Neural cell (in vitro differentiated cells): Measurements from ENCODE around the gene SAMD3. TPM values are rescaled to one million over a fixed set of nuclear protein-coding genes. Genes with fewer than 3 reads are reported as not detected.
"Not testable (repeated sequence)": the region's sequence is repeated elsewhere in the genome, so short reads cannot be mapped to it uniquely, and the experiment has no call there.

Experiments
- H2AFZ ChIP-seq: fragments of 200-600, 300-800 bp; sonication (generic), shearing (Covaris generic); 2 replicates; pipeline ENCODE4 v1.6.0; 2014; ENCODE audit warnings: low read depth, mild to moderate bottlenecking, antibody characterized with exemption, low read length, moderate library complexity
- H3F3A ChIP-seq: fragments of 200-600 bp; shearing (Covaris generic); 2 replicates; pipeline ENCODE4 v1.6.1; 2016; ENCODE audit warnings: mild to moderate bottlenecking, moderate library complexity, mixed read lengths, antibody characterized with exemption, low read length; ENCODE audit not compliant: insufficient read depth, poor library complexity, severe bottlenecking
- H3K27ac ChIP-seq: fragments of 200-600, 300-800 bp; sonication (generic), shearing (Covaris generic); 2 replicates; pipeline ENCODE4 v1.5.1; 2014; ENCODE audit warnings: mild to moderate bottlenecking, low read length, moderate library complexity
- H3K27me3 ChIP-seq: fragments of 300-800, 200-600 bp; sonication (generic), shearing (Covaris generic); 2 replicates; pipeline ENCODE4 v1.6.0; 2014; ENCODE audit warnings: mild to moderate bottlenecking, low read depth, low read length, moderate library complexity; ENCODE audit not compliant: insufficient read depth
- H3K36me3 ChIP-seq: fragments of 300-800, 200-600 bp; sonication (generic), shearing (Covaris generic); 2 replicates; pipeline ENCODE4 v1.5.1; 2014; ENCODE audit warnings: mild to moderate bottlenecking, antibody characterized with exemption, low read length, moderate library complexity; ENCODE audit not compliant: insufficient read depth
- H3K4me2 ChIP-seq: fragments of 300-800, 200-600 bp; sonication (generic), shearing (Covaris generic); 2 replicates; pipeline ENCODE4 v1.6.0; 2014; ENCODE audit warnings: mild to moderate bottlenecking, low read length
- H3K4me3 ChIP-seq: fragments of 300-800, 200-600 bp; sonication (generic), shearing (Covaris generic); 2 replicates; pipeline ENCODE4 v1.5.1; 2014; ENCODE audit warnings: mild to moderate bottlenecking, low read length, moderate library complexity
- H3K79me2 ChIP-seq: fragments of 200-600 bp; shearing (Covaris generic); replicated peaks from 2 replicates; pipeline ENCODE4 v1.6.0; 2014; ENCODE audit warnings: mild to moderate bottlenecking, low read length, moderate library complexity; ENCODE audit not compliant: insufficient read depth
- H3K9ac ChIP-seq: fragments of 300-800, 200-600 bp; sonication (generic), shearing (Covaris generic); 2 replicates; pipeline ENCODE4 v1.6.1; 2016; ENCODE audit warnings: mild to moderate bottlenecking, low read length, mixed read lengths
- H3K9me2 ChIP-seq: fragments of 200-600 bp; shearing (Covaris generic); 2 replicates; pipeline ENCODE4 v1.6.1; 2016; ENCODE audit warnings: mild to moderate bottlenecking, low read length, mixed read lengths; ENCODE audit not compliant: insufficient read depth
- H3K9me3 ChIP-seq: fragments of 200-600, 300-800 bp; sonication (generic), shearing (Covaris generic); 2 replicates; pipeline ENCODE4 v1.6.1; 2016; ENCODE audit warnings: mild to moderate bottlenecking, mixed run types, low read length, moderate library complexity, mixed read lengths
- H4K20me1 ChIP-seq: fragments of 200-600 bp; shearing (Covaris generic); 2 replicates; pipeline ENCODE4 v1.6.1; 2016; ENCODE audit warnings: mild to moderate bottlenecking, mixed run types; ENCODE audit not compliant: insufficient read depth
- EP300 ChIP-seq: fragments of 450-650 bp; conservative IDR thresholded peaks from 2 replicates; pipeline ENCODE4 v1.6.1; 2014; ENCODE audit warnings: antibody characterized with exemption, mild to moderate bottlenecking, moderate library complexity; ENCODE audit not compliant: poor library complexity, severe bottlenecking
- EZH2 ChIP-seq: fragments of 200-600, 300-800 bp; shearing (Covaris generic), sonication (generic); IDR thresholded peaks from 2 replicates; pipeline ENCODE4 v1.6.1; 2014; ENCODE audit warnings: antibody characterized with exemption, low read length, borderline replicate concordance, mild to moderate bottlenecking; ENCODE audit not compliant: insufficient read depth, poor library complexity, severe bottlenecking
- MXI1 ChIP-seq: fragments of 450-650 bp; conservative IDR thresholded peaks from 2 replicates; pipeline ENCODE4 v1.6.1; 2014; ENCODE audit warnings: antibody characterized with exemption, mild to moderate bottlenecking; ENCODE audit not compliant: poor library complexity, severe bottlenecking
- POLR2AphosphoS5 ChIP-seq: IDR thresholded peaks from 2 replicates; pipeline ENCODE4 v1.6.1; 2012
- RAD21 ChIP-seq: fragments of 450-650 bp; conservative IDR thresholded peaks from 2 replicates; pipeline ENCODE4 v1.6.1; 2014; ENCODE audit warnings: antibody characterized with exemption, mild to moderate bottlenecking, moderate library complexity
- SMC3 ChIP-seq: fragments of 450-650 bp; conservative IDR thresholded peaks from 2 replicates; pipeline ENCODE4 v1.6.1; 2014; ENCODE audit warnings: antibody characterized with exemption, mild to moderate bottlenecking, moderate library complexity; ENCODE audit not compliant: poor library complexity
- TAF1 ChIP-seq: IDR thresholded peaks from 2 replicates; pipeline ENCODE4 v1.6.1; 2012; ENCODE audit warnings: low read depth
- polyA plus RNA-seq: library from polyadenylated mRNA; depleted of rRNA; stranded (reverse); fragments of >200 nt; gene quantifications from 2 replicates; pipeline ENCODE4 v1.2.3, GENCODE V29; 2014
- TF ChIP-seq, protein P1 (sequence below): fragments of 450-650 bp; IDR thresholded peaks from 2 replicates; pipeline ENCODE4 v1.5.1; 2014; ENCODE audit warnings: antibody characterized with exemption, mild to moderate bottlenecking, moderate library complexity; ENCODE audit not compliant: poor library complexity, severe bottlenecking
- TF ChIP-seq, protein P2 (sequence below): IDR thresholded peaks from 2 replicates; pipeline ENCODE4 v1.6.1; 2012; ENCODE audit warnings: borderline replicate concordance

SAMD3 gene
- polyA plus RNA-seq, 1 donor from 2014 or later = 17.1 TPM

DNA sequence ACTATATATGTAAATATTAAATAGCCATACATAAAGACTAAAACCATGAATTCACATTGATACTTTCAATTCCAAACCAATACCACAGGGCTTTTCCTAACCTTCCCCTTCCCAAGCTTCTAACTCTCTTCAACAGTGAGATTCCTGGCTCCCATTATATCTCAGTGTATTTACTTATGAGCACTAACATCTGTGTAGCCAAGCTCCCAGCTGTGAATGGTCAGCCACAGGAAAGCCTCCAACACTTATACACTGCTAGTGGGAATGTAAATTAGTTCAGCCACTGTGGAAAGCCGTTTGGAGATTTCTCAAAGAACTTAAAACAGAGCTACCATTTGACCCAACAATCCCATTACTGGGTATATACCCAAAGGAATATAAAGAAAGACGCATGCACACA is 73.7 kb downstream of the SAMD3 start:
- not testable (repeated sequence) for H3K4me2 ChIP-seq, H3K36me3 ChIP-seq, H4K20me1 ChIP-seq, H3K27me3 ChIP-seq, H3K4me3 ChIP-seq, H3K27ac ChIP-seq, H3K9ac ChIP-seq, H3K79me2 ChIP-seq, H3F3A ChIP-seq, H2AFZ ChIP-seq, H3K9me3 ChIP-seq, H3K9me2 ChIP-seq

DNA sequence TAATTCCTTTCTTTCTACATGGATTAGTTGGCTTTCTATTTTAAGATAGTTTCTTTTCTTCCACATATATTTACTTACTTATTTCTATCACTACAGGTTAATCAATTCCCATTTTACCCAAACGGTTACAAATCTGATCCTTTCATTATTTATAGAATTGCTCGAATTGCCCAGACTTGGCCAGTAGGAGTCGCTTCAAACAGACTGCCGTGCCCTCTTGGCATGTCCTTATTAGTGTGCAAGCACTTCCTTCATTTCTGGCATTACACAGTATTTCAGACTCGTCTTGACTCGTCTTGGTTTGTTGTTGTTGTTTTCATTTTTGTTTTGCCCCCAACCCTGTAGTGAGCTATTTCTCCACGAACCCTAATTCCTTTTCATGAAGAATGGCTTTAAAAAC is 74.6 kb downstream of the SAMD3 start:
- H3K4me2 ChIP-seq = no peak overlapping the region
- no peaks in the 10 kb centered on the region for H3K36me3 ChIP-seq
- no peaks in the 10 kb centered on the region for H3K79me2 ChIP-seq
- H2AFZ ChIP-seq = no peak overlapping the region
- H3K4me3 ChIP-seq = no peak overlapping the region
- H3F3A ChIP-seq = no peaks in the 10 kb centered on the region
- H3K27me3 ChIP-seq = no peaks in the 10 kb centered on the region
- H4K20me1 ChIP-seq = no peaks in the 10 kb centered on the region
- H3K9me3 ChIP-seq = no peaks in the 10 kb centered on the region
- no peak overlapping the region for H3K27ac ChIP-seq
- TF ChIP-seq MXI1 = no peak
- TF ChIP-seq SMC3 = no peak
- TF ChIP-seq, protein P1, sequence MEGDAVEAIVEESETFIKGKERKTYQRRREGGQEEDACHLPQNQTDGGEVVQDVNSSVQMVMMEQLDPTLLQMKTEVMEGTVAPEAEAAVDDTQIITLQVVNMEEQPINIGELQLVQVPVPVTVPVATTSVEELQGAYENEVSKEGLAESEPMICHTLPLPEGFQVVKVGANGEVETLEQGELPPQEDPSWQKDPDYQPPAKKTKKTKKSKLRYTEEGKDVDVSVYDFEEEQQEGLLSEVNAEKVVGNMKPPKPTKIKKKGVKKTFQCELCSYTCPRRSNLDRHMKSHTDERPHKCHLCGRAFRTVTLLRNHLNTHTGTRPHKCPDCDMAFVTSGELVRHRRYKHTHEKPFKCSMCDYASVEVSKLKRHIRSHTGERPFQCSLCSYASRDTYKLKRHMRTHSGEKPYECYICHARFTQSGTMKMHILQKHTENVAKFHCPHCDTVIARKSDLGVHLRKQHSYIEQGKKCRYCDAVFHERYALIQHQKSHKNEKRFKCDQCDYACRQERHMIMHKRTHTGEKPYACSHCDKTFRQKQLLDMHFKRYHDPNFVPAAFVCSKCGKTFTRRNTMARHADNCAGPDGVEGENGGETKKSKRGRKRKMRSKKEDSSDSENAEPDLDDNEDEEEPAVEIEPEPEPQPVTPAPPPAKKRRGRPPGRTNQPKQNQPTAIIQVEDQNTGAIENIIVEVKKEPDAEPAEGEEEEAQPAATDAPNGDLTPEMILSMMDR = no peak
- TF ChIP-seq, protein P2, sequence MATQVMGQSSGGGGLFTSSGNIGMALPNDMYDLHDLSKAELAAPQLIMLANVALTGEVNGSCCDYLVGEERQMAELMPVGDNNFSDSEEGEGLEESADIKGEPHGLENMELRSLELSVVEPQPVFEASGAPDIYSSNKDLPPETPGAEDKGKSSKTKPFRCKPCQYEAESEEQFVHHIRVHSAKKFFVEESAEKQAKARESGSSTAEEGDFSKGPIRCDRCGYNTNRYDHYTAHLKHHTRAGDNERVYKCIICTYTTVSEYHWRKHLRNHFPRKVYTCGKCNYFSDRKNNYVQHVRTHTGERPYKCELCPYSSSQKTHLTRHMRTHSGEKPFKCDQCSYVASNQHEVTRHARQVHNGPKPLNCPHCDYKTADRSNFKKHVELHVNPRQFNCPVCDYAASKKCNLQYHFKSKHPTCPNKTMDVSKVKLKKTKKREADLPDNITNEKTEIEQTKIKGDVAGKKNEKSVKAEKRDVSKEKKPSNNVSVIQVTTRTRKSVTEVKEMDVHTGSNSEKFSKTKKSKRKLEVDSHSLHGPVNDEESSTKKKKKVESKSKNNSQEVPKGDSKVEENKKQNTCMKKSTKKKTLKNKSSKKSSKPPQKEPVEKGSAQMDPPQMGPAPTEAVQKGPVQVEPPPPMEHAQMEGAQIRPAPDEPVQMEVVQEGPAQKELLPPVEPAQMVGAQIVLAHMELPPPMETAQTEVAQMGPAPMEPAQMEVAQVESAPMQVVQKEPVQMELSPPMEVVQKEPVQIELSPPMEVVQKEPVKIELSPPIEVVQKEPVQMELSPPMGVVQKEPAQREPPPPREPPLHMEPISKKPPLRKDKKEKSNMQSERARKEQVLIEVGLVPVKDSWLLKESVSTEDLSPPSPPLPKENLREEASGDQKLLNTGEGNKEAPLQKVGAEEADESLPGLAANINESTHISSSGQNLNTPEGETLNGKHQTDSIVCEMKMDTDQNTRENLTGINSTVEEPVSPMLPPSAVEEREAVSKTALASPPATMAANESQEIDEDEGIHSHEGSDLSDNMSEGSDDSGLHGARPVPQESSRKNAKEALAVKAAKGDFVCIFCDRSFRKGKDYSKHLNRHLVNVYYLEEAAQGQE = no peak
- TF ChIP-seq RAD21 = no peak
- TF ChIP-seq EZH2 = no peak
- no peaks in the 10 kb centered on the region for H3K9me2 ChIP-seq
- no peak overlapping the region for H3K9ac ChIP-seq

DNA sequence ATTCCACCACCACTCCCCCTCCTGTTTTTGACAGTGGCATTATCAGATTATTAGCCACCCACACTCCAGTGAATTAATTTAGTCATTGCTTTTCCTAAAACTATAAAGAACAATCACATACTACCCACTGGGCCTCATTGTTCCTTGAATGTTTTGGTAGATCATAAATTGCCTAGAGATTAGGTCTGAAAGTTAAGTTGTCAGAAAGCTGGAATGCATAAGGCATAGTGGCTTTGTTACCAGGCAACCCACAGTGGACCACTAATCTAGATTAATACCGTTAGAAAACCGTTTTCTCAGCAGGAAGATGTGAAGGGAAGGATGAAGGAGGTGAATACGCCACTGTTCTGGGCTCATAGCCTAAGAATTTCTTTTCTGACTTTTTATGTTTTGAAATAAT is 75.6 kb downstream of the SAMD3 start:
- no peaks in the 10 kb centered on the region for H3K36me3 ChIP-seq
- no peaks in the 10 kb centered on the region for H3K9me2 ChIP-seq
- H3K4me3 ChIP-seq = no peak overlapping the region
- H3K4me2 ChIP-seq = no peak overlapping the region
- H2AFZ ChIP-seq = no peak overlapping the region
- H3K9ac ChIP-seq = no peak overlapping the region
- H3K9me3 ChIP-seq = no peaks in the 10 kb centered on the region
- no peaks in the 10 kb centered on the region for H4K20me1 ChIP-seq
- TF ChIP-seq EZH2 (no peak), SMC3 (no peak), EP300 (no peak), MXI1 (no peak), RAD21 (no peak), TAF1 (no peak), POLR2AphosphoS5 (no peak)
- TF ChIP-seq, protein P2 = no peak
- TF ChIP-seq, protein P1 = no peak
- no peaks in the 10 kb centered on the region for H3F3A ChIP-seq
- H3K27ac ChIP-seq = no peak overlapping the region
- H3K27me3 ChIP-seq = no peaks in the 10 kb centered on the region
- no peaks in the 10 kb centered on the region for H3K79me2 ChIP-seq
